KMS-11 (cell line): ENCODE results near the gene ZNF136.

Source experiments
- H2AFZ ChIP-seq: fragments of 200-600 bp; sonication (generic); 2 replicates; pipeline ENCODE4 v1.6.1; 2016; ENCODE audit warnings: antibody characterized with exemption, mixed run types, low read depth
- H3K27ac ChIP-seq: fragments of 200-600 bp; sonication (generic); 2 replicates; pipeline ENCODE4 v1.6.1; 2016; ENCODE audit warnings: mild to moderate bottlenecking, mixed run types
- H3K27me3 ChIP-seq: fragments of 200-600 bp; sonication (generic); 2 replicates; pipeline ENCODE4 v1.6.1; 2017; ENCODE audit warnings: mild to moderate bottlenecking, low read depth, mixed run types, moderate library complexity; ENCODE audit not compliant: insufficient read depth
- H3K36me3 ChIP-seq: fragments of 200-600 bp; sonication (generic); 2 replicates; pipeline ENCODE4 v1.6.1; 2017; ENCODE audit warnings: mild to moderate bottlenecking, mixed run types; ENCODE audit not compliant: insufficient read depth
- H3K4me1 ChIP-seq: fragments of 200-600 bp; sonication (generic); 2 replicates; pipeline ENCODE4 v1.6.1; 2016; ENCODE audit warnings: mild to moderate bottlenecking, low read depth, mixed run types; ENCODE audit not compliant: poor library complexity, severe bottlenecking
- H3K4me2 ChIP-seq: fragments of 200-600 bp; sonication (generic); 2 replicates; pipeline ENCODE4 v1.7.0; 2016; ENCODE audit warnings: mild to moderate bottlenecking, mixed run types
- H3K4me3 ChIP-seq: fragments of 200-600 bp; sonication (generic); IDR thresholded peaks from 2 replicates; pipeline ENCODE4 v1.6.1; 2017; ENCODE audit warnings: low read depth, low read length, mixed read lengths; ENCODE audit not compliant: insufficient read depth
- H3K79me2 ChIP-seq: fragments of 200-600 bp; sonication (generic); 2 replicates; pipeline ENCODE4 v1.6.1; 2016; ENCODE audit warnings: low read depth, mixed run types; ENCODE audit not compliant: insufficient read depth
- H3K9ac ChIP-seq: fragments of 200-600 bp; sonication (generic); 2 replicates; pipeline ENCODE4 v1.6.1; 2016; ENCODE audit warnings: mild to moderate bottlenecking, mixed run types
- H4K20me1 ChIP-seq: fragments of 200-600 bp; sonication (generic); 2 replicates; pipeline ENCODE4 v1.6.1; 2016; ENCODE audit warnings: mild to moderate bottlenecking, mixed run types; ENCODE audit not compliant: insufficient read depth
- CTCF ChIP-seq: fragments of 200-600 bp; sonication (generic); conservative IDR thresholded peaks from 2 replicates; pipeline ENCODE4 v1.6.1; 2017; ENCODE audit warnings: low read depth, mild to moderate bottlenecking, antibody characterized with exemption, low read length, moderate library complexity, mixed read lengths

The ZNF136 gene

GRCh38 chr19:12198136-12198535, 35.2 kb downstream of the ZNF136 start:
- Histone ChIP-seq H3K4me3 (no peak overlapping the region), H3K27me3 (no peaks in the 10 kb centered on the region)

GRCh38 chr19:12199757-12200419, 37.0 kb downstream of the ZNF136 start:
- H3K9ac ChIP-seq, result no peak overlapping the region
- no peak overlapping the region for H3K27ac ChIP-seq
- TF ChIP-seq CTCF, result no peak
- H3K36me3 ChIP-seq, result no peaks in the 10 kb centered on the region
- H3K79me2 ChIP-seq, result no peaks in the 10 kb centered on the region
- no peaks in the 10 kb centered on the region for H4K20me1 ChIP-seq
- H3K4me1 ChIP-seq, result peaks cover 3% of the 10 kb centered on the region
- H3K27me3 ChIP-seq, result no peaks in the 10 kb centered on the region
- H2AFZ ChIP-seq, result no peak overlapping the region
- no peak overlapping the region for H3K4me3 ChIP-seq
- no peak overlapping the region for H3K4me2 ChIP-seq

More at GRCh38 chr19:12198136-12198535, 35.2 kb downstream of the ZNF136 start:
- Histone ChIP-seq H2AFZ (no peak overlapping the region), H3K4me1 (peaks cover 3% of the 10 kb centered on the region), H3K79me2 (no peaks in the 10 kb centered on the region), H4K20me1 (no peaks in the 10 kb centered on the region), H3K36me3 (no peaks in the 10 kb centered on the region), H3K9ac (no peak overlapping the region), H3K27ac (no peak overlapping the region), H3K4me2 (no peak overlapping the region)
- TF ChIP-seq CTCF, result no peak

GRCh38 chr19:12202250-12202649, 39.4 kb downstream of the ZNF136 start:
- no peak for TF ChIP-seq CTCF
- Histone ChIP-seq H3K4me2 (no peak overlapping the region), H3K27ac (no peak overlapping the region), H2AFZ (no peak overlapping the region), H3K9ac (no peak overlapping the region), H3K4me3 (no peak overlapping the region), H3K36me3 (no peaks in the 10 kb centered on the region), H4K20me1 (no peaks in the 10 kb centered on the region), H3K4me1 (peaks cover 3% of the 10 kb centered on the region), H3K27me3 (no peaks in the 10 kb centered on the region), H3K79me2 (no peaks in the 10 kb centered on the region)

GRCh38 chr19:12205296-12205695, 42.4 kb downstream of the ZNF136 start:
- Histone ChIP-seq H3K36me3 (no peaks in the 10 kb centered on the region), H3K27me3 (no peaks in the 10 kb centered on the region), H3K27ac (no peak overlapping the region), H3K79me2 (no peaks in the 10 kb centered on the region), H3K9ac (no peak overlapping the region), H4K20me1 (no peaks in the 10 kb centered on the region), H3K4me1 (no peaks in the 10 kb centered on the region), H2AFZ (no peak overlapping the region), H3K4me2 (no peak overlapping the region), H3K4me3 (no peak overlapping the region)
- TF ChIP-seq CTCF, result no peak
